GM18499 (cell line): Measurements from ENCODE around the gene NAT8L.

Source experiments
- ATAC-seq: cut with Tn5 transposase; IDR thresholded peaks from one replicate; pipeline ENCODE4 v1.9.1; 2021; ENCODE audit warnings: moderate number of reproducible peaks; ENCODE audit not compliant: insufficient read depth, unreplicated experiment

The NAT8L gene

GRCh38 chr4:2062808-2063524 is 3.8 kb downstream of the NAT8L start:
- no peak for ATAC-seq

- no peak for ATAC-seq
These were observed 4.6 kb downstream of the NAT8L start for GRCh38 chr4:2063557-2064275.

- no peak for ATAC-seq
These were observed 5.3 kb downstream of the NAT8L start for GRCh38 chr4:2064276-2064991.

- ATAC-seq: no peak
These were observed 6.2 kb downstream of the NAT8L start for GRCh38 chr4:2065106-2065930.

- ATAC-seq: no peak
These were observed 7.0 kb downstream of the NAT8L start for GRCh38 chr4:2066011-2066551.

GRCh38 chr4:2066571-2067445 is 7.7 kb downstream of the NAT8L start:
- ATAC-seq: no peak

- no peak for ATAC-seq
These were observed 8.5 kb downstream of the NAT8L start for GRCh38 chr4:2067446-2068197.

GRCh38 chr4:2068198-2068470 is 9.0 kb downstream of the NAT8L start:
- ATAC-seq: no peak

GRCh38 chr4:2068566-2068965 is 9.4 kb downstream of the NAT8L start:
- no peak for ATAC-seq

GRCh38 chr4:2069161-2069971 is 10.2 kb downstream of the NAT8L start:
- ATAC-seq: no peak

GRCh38 chr4:2069986-2070385 is 10.9 kb downstream of the NAT8L start:
- no peak for ATAC-seq

- ATAC-seq: no peak
These were observed 11.5 kb downstream of the NAT8L start for GRCh38 chr4:2070421-2071251.

- no peak for ATAC-seq
These were observed 12.3 kb downstream of the NAT8L start for GRCh38 chr4:2071252-2071911.

GRCh38 chr4:2071912-2072867 is 13.1 kb downstream of the NAT8L start:
- ATAC-seq: no peak

GRCh38 chr4:2072971-2073807 is 14.1 kb downstream of the NAT8L start:
- no peak for ATAC-seq
